HG02885 (cell line): ENCODE measurements around the gene SLC26A6.

Experiments used
- ATAC-seq: cut with Tn5 transposase; IDR thresholded peaks from one replicate; pipeline ENCODE4 v1.9.1; 2021; ENCODE audit warnings: mild to moderate bottlenecking; ENCODE audit not compliant: unreplicated experiment, poor library complexity

The SLC26A6 gene

GRCh38 chr3:48584836-48585235 is 50.4 kb downstream of the SLC26A6 start:
- no peak for ATAC-seq

- ATAC-seq = no peak
Observed at GRCh38 chr3:48581621-48582481, 53.4 kb downstream of the SLC26A6 start.

GRCh38 chr3:48576647-48577046 is 58.6 kb downstream of the SLC26A6 start:
- ATAC-seq = no peak
